Upper lobe of left lung (tissue), 6 donors: ENCODE data around the gene MZT2B. TPM values are rescaled to one million over a fixed set of nuclear protein-coding genes. Genes with fewer than 3 reads are reported as not detected.
"Not testable (repeated sequence)": the region's sequence is repeated elsewhere in the genome, so short reads cannot be mapped to it uniquely, and the experiment has no call there.

Experiments
- ATAC-seq, 2 donors: fragments of 200-7000 bp; cut with Tn5 transposase; one replicate each; pipeline ENCODE4 v1.9.1; 2022; ENCODE audit warnings: mild to moderate bottlenecking in 2 of 2, moderate library complexity in 2 of 2; ENCODE audit not compliant: low FRiP score in 2 of 2
- DNase-seq, 2 donors: peaks; one replicate each; pipeline ENCODE4 v3.0.0-alpha.2; 2019 to 2020
- H3K27ac ChIP-seq, 4 donors: fragments of 200-600 bp; sonication (generic); one replicate each; pipeline ENCODE4 v1.5.1; 2016 to 2019
- H3K27me3 ChIP-seq, 4 donors: fragments of 200-600 bp; sonication (generic); one replicate each; pipeline ENCODE4 v1.5.1; 2017 to 2019
- H3K36me3 ChIP-seq, 4 donors: fragments of 200-600 bp; sonication (generic); one replicate each; pipeline ENCODE4 v1.5.1; 2016 to 2019
- H3K4me1 ChIP-seq, 4 donors: fragments of 200-600 bp; sonication (generic); one replicate each; pipeline ENCODE4 v1.5.1; 2018 to 2019
- H3K4me3 ChIP-seq, 4 donors: fragments of 200-600 bp; sonication (generic); one replicate each; pipeline ENCODE4 v1.5.1; 2017 to 2019; ENCODE audit warnings: mild to moderate bottlenecking in 2 of 4, moderate library complexity in 1 of 4
- H3K9me3 ChIP-seq, 4 donors: fragments of 200-600 bp; sonication (generic); one replicate each; pipeline ENCODE4 v1.5.1; 2018 to 2019
- EP300 ChIP-seq, 4 donors: sonication (generic); formaldehyde crosslinking; IDR thresholded peaks; one replicate each; pipeline ENCODE4 v1.5.1; 2017; ENCODE audit warnings: antibody characterized with exemption in 4 of 4, control low read depth in 2 of 4
- POLR2A ChIP-seq, 4 donors: fragments of 450-650 bp; IDR thresholded peaks; one replicate each; pipeline ENCODE4 v1.5.1; 2016 to 2017; ENCODE audit warnings: antibody characterized with exemption in 4 of 4, mild to moderate bottlenecking in 2 of 4
- POLR2AphosphoS5 ChIP-seq, 2 donors: sonication (generic); formaldehyde crosslinking; IDR thresholded peaks; one replicate each; pipeline ENCODE4 v1.5.1; 2017; ENCODE audit warnings: antibody characterized with exemption in 2 of 2
- WGBS, 2 donors: methylation state at CpG; one replicate each; pipeline ENCODE4 v1.1.5; 2017 to 2018; 5-methylcytosine and 5-hydroxymethylcytosine counted together
- total RNA-seq, 6 donors: library from RNA; depleted of rRNA in 4 of 6; stranded (reverse); fragments of >200 nt in 4 of 6; gene quantifications; one replicate each; pipeline versions ENCODE4 v1.1.0 to v1.2.1, GENCODE V29; 2016 to 2021
- TF ChIP-seq, protein P1 (sequence below), 6 experiments: fragments of 450-650 bp in 4 of 6; fragments of 200-600 bp in 2 of 6; sonication (generic) in 2 of 6; IDR thresholded peaks; one replicate each; pipeline ENCODE4 v1.5.1; 2016 to 2019; ENCODE audit warnings: antibody characterized with exemption in 6 of 6
- donor health status: DM: no; HTN: no; CAD: no; lungs with moderate emphysema.
- donor health status: DM: no; HTN: yes; CAD: no; lungs with severe emphysema.

The MZT2B gene
- total RNA-seq, 6 donors from 2014 or later = 78.7 to 203 (median 130) TPM

- DNase-seq (no peak), ATAC-seq (no peak)
Observed at GRCh38 chr2:130186391-130186790, 4.3 kb downstream of the MZT2B start.

DNA sequence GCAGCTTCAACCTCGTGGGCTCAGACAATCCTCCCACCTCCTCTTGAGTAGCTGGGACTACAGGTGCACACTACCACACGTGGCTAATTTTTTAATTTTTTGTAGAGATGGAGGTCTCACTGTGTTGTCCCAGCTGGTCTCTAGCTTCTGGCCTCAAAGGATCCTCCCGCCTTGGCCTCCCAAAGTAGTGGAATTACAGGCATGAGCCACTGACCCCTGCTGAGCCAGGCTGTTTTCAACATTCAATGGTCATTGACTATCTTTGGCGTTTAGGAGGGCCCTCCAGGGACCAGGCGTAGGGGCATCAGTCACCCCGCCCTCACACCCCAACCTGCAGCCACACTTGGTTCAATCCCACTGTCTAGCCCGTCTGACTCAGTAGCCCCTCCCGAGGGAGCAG is 5.2 kb downstream of the MZT2B start:
- H3K4me1 ChIP-seq = peaks cover 0 to 15% (median 11%) of the 10 kb centered on the region in 4 donors
- H3K4me3 ChIP-seq = no peak overlapping the region
- DNase-seq = no peak
- WGBS, 2 donors = 90 to 93% methylated on average over 3 to 8 of the region's 8 CpGs
- ATAC-seq = no peak
- H3K27ac ChIP-seq = no peak overlapping the region
- TF ChIP-seq, protein P1, sequence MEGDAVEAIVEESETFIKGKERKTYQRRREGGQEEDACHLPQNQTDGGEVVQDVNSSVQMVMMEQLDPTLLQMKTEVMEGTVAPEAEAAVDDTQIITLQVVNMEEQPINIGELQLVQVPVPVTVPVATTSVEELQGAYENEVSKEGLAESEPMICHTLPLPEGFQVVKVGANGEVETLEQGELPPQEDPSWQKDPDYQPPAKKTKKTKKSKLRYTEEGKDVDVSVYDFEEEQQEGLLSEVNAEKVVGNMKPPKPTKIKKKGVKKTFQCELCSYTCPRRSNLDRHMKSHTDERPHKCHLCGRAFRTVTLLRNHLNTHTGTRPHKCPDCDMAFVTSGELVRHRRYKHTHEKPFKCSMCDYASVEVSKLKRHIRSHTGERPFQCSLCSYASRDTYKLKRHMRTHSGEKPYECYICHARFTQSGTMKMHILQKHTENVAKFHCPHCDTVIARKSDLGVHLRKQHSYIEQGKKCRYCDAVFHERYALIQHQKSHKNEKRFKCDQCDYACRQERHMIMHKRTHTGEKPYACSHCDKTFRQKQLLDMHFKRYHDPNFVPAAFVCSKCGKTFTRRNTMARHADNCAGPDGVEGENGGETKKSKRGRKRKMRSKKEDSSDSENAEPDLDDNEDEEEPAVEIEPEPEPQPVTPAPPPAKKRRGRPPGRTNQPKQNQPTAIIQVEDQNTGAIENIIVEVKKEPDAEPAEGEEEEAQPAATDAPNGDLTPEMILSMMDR (IDR thresholded peaks at IDR 0.05) = no peak
- TF ChIP-seq EP300 (IDR thresholded peaks at IDR 0.05) = no peak
- no peak for TF ChIP-seq POLR2AphosphoS5 (IDR thresholded peaks at IDR 0.05)
- TF ChIP-seq POLR2A (IDR thresholded peaks at IDR 0.05) = no peak
- peaks cover 0 to 9% (median 0%) of the 10 kb centered on the region in 4 donors for H3K36me3 ChIP-seq
- no peaks in the 10 kb centered on the region for H3K9me3 ChIP-seq
- H3K27me3 ChIP-seq = no peaks in the 10 kb centered on the region

More at GRCh38 chr2:130186391-130186790, 4.3 kb downstream of the MZT2B start:
- no peak overlapping the region for H3K27ac ChIP-seq
- 92 to 93% methylated on average over 5 of the region's 5 CpGs for WGBS, 2 donors
- TF ChIP-seq POLR2A (IDR thresholded peaks at IDR 0.05) = no peak
- TF ChIP-seq, protein P1 (IDR thresholded peaks at IDR 0.05) = no peak
- no peak for TF ChIP-seq POLR2AphosphoS5 (IDR thresholded peaks at IDR 0.05)
- no peak for TF ChIP-seq EP300 (IDR thresholded peaks at IDR 0.05)
- H3K4me3 ChIP-seq = no peak overlapping the region
- peaks cover 0 to 15% (median 11%) of the 10 kb centered on the region in 4 donors for H3K4me1 ChIP-seq
- H3K27me3 ChIP-seq = no peaks in the 10 kb centered on the region
- H3K9me3 ChIP-seq = no peaks in the 10 kb centered on the region
- peaks cover 0 to 7% (median 0%) of the 10 kb centered on the region in 4 donors for H3K36me3 ChIP-seq

GRCh38 chr2:130187859-130188792 is 6.1 kb downstream of the MZT2B start:
- H3K36me3 ChIP-seq, H3K4me3 ChIP-seq, DNase-seq, ATAC-seq, H3K9me3 ChIP-seq, H3K27me3 ChIP-seq, H3K27ac ChIP-seq: not testable (repeated sequence)
- peaks cover 0 to 11% (median 6%) of the 10 kb centered on the region in 4 donors for H3K4me1 ChIP-seq
- WGBS, 2 donors = 92% methylated on average over 17 of the region's 17 CpGs

DNA sequence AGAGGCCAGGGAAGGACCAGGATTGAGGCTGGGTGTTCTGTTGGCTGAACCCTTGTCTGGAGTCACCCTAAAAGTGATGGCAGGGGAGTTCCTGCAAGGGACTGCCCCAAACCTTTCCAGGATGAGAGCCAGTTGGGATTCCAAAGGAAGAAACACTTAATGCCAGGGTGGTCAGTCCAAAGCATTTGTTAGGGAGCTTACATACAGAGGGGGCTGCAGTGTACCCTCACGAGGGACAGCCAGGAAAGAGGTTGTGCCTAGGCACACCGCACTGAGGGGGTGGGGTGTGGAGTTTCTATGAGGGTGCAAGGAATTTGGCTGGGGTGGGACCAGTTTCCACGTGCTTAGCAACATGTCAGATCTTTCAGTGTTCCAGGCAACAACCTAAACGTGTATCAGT is 6.9 kb downstream of the MZT2B start:
- H3K27ac ChIP-seq, ATAC-seq, H3K9me3 ChIP-seq, H3K4me3 ChIP-seq, DNase-seq, H3K36me3 ChIP-seq, H3K4me1 ChIP-seq, H3K27me3 ChIP-seq: not testable (repeated sequence)
- WGBS, 2 donors = 86 to 96% methylated on average over 3 to 4 of the region's 4 CpGs

- Histone ChIP-seq H3K4me1 (no peaks in the 10 kb centered on the region), H3K4me3 (no peak overlapping the region), H3K27ac (no peak overlapping the region), H3K36me3 (peaks cover 0 to 9% (median 0%) of the 10 kb centered on the region in 4 donors), H3K27me3 (no peaks in the 10 kb centered on the region), H3K9me3 (no peaks in the 10 kb centered on the region)
- DNase-seq = no peak
- no peak for ATAC-seq
- WGBS, 2 donors = 80 to 92% methylated on average over 12 to 15 of the region's 15 CpGs
- TF ChIP-seq POLR2AphosphoS5 (IDR thresholded peaks at IDR 0.05) (no peak), EP300 (IDR thresholded peaks at IDR 0.05) (no peak), POLR2A (IDR thresholded peaks at IDR 0.05) (no peak)
- TF ChIP-seq, protein P1 (IDR thresholded peaks at IDR 0.05) = no peak
Observed at GRCh38 chr2:130190237-130190636, 8.2 kb downstream of the MZT2B start.

DNA sequence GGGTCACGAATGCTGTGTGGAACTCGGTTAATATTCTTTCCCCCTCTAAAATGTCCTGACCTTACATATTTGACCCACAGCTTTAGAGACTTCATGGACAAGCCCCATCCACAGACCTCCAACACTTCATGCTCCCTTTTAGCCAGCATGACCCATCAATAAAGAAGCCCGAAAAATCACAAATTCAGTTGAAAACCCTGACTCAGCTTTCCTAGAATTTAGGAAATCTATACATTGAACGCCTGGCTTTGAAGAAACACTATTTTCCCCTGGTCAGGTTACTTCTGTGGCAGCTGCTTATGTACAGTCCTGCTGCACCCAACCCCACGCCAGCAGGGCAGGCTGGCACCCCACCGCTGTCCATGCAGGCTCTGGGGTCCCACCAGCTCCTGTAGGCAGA is 9.3 kb downstream of the MZT2B start:
- not testable (repeated sequence) for H3K9me3 ChIP-seq, DNase-seq, H3K27me3 ChIP-seq, H3K27ac ChIP-seq, ATAC-seq, H3K4me3 ChIP-seq, H3K36me3 ChIP-seq, H3K4me1 ChIP-seq
- WGBS, 2 donors = 94 to 96% methylated on average over 6 of the region's 6 CpGs

GRCh38 chr2:130192451-130192850 is 10.4 kb downstream of the MZT2B start:
- H3K27me3 ChIP-seq, H3K36me3 ChIP-seq, ATAC-seq, DNase-seq, H3K27ac ChIP-seq, H3K9me3 ChIP-seq, H3K4me1 ChIP-seq, H3K4me3 ChIP-seq: not testable (repeated sequence)
- WGBS, 2 donors = 73 to 94% methylated on average over 2 to 3 of the region's 3 CpGs

DNA sequence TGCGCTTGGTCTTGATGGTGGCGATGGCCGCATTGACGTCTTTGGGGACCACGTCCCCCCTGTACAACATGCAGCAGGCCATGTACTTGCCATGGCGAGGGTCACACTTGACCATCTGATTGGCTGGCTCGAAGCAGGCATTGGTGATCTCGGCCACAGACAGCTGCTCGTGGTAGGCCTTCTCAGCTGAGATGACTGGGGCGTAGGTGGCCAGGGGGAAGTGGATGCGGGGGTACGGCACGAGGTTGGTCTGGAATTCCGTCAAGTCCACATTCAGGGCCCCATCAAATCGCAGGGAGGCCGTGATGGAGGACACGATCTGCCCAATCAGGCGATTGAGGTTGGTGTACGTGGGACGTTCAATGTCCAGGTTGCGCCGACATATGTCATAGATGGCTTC is 11.8 kb downstream of the MZT2B start:
- H3K4me1 ChIP-seq, H3K27me3 ChIP-seq, H3K36me3 ChIP-seq, H3K9me3 ChIP-seq, DNase-seq, H3K27ac ChIP-seq, ATAC-seq, H3K4me3 ChIP-seq: not testable (repeated sequence)
- 86 to 90% methylated on average over 2 to 8 of the region's 22 CpGs for WGBS, 2 donors

- ATAC-seq, H3K27me3 ChIP-seq, H3K4me1 ChIP-seq, H3K36me3 ChIP-seq, DNase-seq, H3K4me3 ChIP-seq, H3K9me3 ChIP-seq, H3K27ac ChIP-seq: not testable (repeated sequence)
- WGBS, 2 donors = 78% methylated on average over 8 of the region's 9 CpGs
Observed at GRCh38 chr2:130195089-130195635, 13.1 kb downstream of the MZT2B start.
